SK-N-SH treated with all-trans-retinoic acid at 6 μM for 48 hours (cell line): ENCODE results near the gene UBL7.

Experiments
- ATAC-seq: fragments of 200-7000 bp; cut with Tn5 transposase; 3 replicates; pipeline ENCODE4 v1.9.1; 2020; ENCODE audit warnings: mild to moderate bottlenecking, moderate library complexity
- ARNTL ChIP-seq: fragments of 450-650 bp; formaldehyde crosslinking; IDR thresholded peaks from 2 replicates; pipeline ENCODE4 v1.5.0; 2020; ENCODE audit warnings: low read depth, mild to moderate bottlenecking, moderate library complexity, borderline replicate concordance
- BACH2 ChIP-seq: fragments of 250-450 bp; sonication (Bioruptor Pico); IDR thresholded peaks from 2 replicates; pipeline ENCODE4 v1.9.0; 2021; ENCODE audit warnings: mild to moderate bottlenecking, borderline replicate concordance
- CREB5 ChIP-seq: fragments of 250-450 bp; sonication (Bioruptor Pico); IDR thresholded peaks from 2 replicates; pipeline ENCODE4 v1.5.1; 2020; ENCODE audit warnings: low read depth, mild to moderate bottlenecking, moderate library complexity
- CSDC2 ChIP-seq: fragments of 250-450 bp; sonication (Bioruptor Pico); IDR thresholded peaks from 2 replicates; pipeline ENCODE4 v1.5.0; 2020; ENCODE audit warnings: mild to moderate bottlenecking, moderate library complexity
- ESRRG ChIP-seq: fragments of 250-450 bp; sonication (Bioruptor Pico); IDR thresholded peaks from 2 replicates; pipeline ENCODE4 v1.6.1; 2021; ENCODE audit warnings: mild to moderate bottlenecking
- GLIS3 ChIP-seq: fragments of 250-450 bp; sonication (Bioruptor Pico); IDR thresholded peaks from 2 replicates; pipeline ENCODE4 v1.5.0; 2020; ENCODE audit warnings: mild to moderate bottlenecking, moderate library complexity
- ISL1 ChIP-seq: fragments of 250-450 bp; sonication (Bioruptor Pico); IDR thresholded peaks from 2 replicates; pipeline ENCODE4 v2.1.2; 2022; ENCODE audit warnings: mild to moderate bottlenecking, moderate library complexity
- OSR1 ChIP-seq: fragments of 250-450 bp; sonication (Bioruptor Pico); IDR thresholded peaks from 2 replicates; pipeline ENCODE4 v1.8.0; 2022; ENCODE audit warnings: moderate library complexity, mild to moderate bottlenecking, inconsistent platforms
- POU6F1 ChIP-seq: fragments of 250-450 bp; sonication (Bioruptor Pico); IDR thresholded peaks from 2 replicates; pipeline ENCODE4 v1.8.0; 2021; ENCODE audit warnings: low read depth, mild to moderate bottlenecking, moderate library complexity, borderline replicate concordance
- PPARA ChIP-seq: fragments of 250-450 bp; sonication (Bioruptor Pico); IDR thresholded peaks from 2 replicates; pipeline ENCODE4 v1.5.0; 2020; ENCODE audit warnings: mild to moderate bottlenecking, borderline replicate concordance
- RARB ChIP-seq: fragments of 250-450 bp; sonication (Bioruptor Pico); IDR thresholded peaks from 2 replicates; pipeline ENCODE4 v1.8.0; 2021; ENCODE audit warnings: mild to moderate bottlenecking, moderate library complexity
- SNAI2 ChIP-seq: fragments of 250-450 bp; sonication (Bioruptor Pico); IDR thresholded peaks from 2 replicates; pipeline ENCODE4 v1.5.0; 2020; ENCODE audit warnings: mild to moderate bottlenecking, moderate library complexity
- TCF4 ChIP-seq: fragments of 250-450 bp; sonication (Bioruptor Pico); IDR thresholded peaks from 2 replicates; pipeline ENCODE4 v1.8.0; 2021; ENCODE audit warnings: mild to moderate bottlenecking, moderate library complexity, borderline replicate concordance
- TOX ChIP-seq: fragments of 250-450 bp; sonication (Bioruptor Pico); IDR thresholded peaks from 2 replicates; pipeline ENCODE4 v1.8.0; 2021; ENCODE audit warnings: mild to moderate bottlenecking, moderate library complexity, borderline replicate concordance
- ZC3H10 ChIP-seq: fragments of 250-450 bp; sonication (Bioruptor Pico); IDR thresholded peaks from 2 replicates; pipeline ENCODE4 v1.5.1; 2021; ENCODE audit warnings: mild to moderate bottlenecking, moderate library complexity
- ZFP3 ChIP-seq: fragments of 250-450 bp; sonication (Bioruptor Pico); IDR thresholded peaks from 2 replicates; pipeline ENCODE4 v1.5.0; 2020; ENCODE audit warnings: mild to moderate bottlenecking, moderate library complexity
- ZFP30 ChIP-seq: fragments of 450-650 bp; formaldehyde crosslinking; IDR thresholded peaks from 2 replicates; pipeline ENCODE4 v1.5.0; 2022; ENCODE audit warnings: mild to moderate bottlenecking, moderate library complexity
- ZNF565 ChIP-seq: fragments of 450-650 bp; formaldehyde crosslinking; conservative IDR thresholded peaks from 2 replicates; pipeline ENCODE4 v1.5.0; 2020; ENCODE audit warnings: low read depth, mild to moderate bottlenecking, moderate library complexity
- ZNF70 ChIP-seq: fragments of 450-650 bp; formaldehyde crosslinking; IDR thresholded peaks from 2 replicates; pipeline ENCODE4 v1.5.0; 2020; ENCODE audit warnings: mild to moderate bottlenecking, moderate library complexity
- ZNF8 ChIP-seq: fragments of 450-650 bp; formaldehyde crosslinking; IDR thresholded peaks from 2 replicates; pipeline ENCODE4 v1.5.0; 2020; ENCODE audit warnings: mild to moderate bottlenecking, moderate library complexity
- TF ChIP-seq, protein P1 (sequence below): fragments of 250-450 bp; sonication (Bioruptor Pico); IDR thresholded peaks from 2 replicates; pipeline ENCODE4 v1.5.0; 2020; ENCODE audit warnings: mild to moderate bottlenecking, moderate library complexity
- TF ChIP-seq, protein P2 (sequence below): fragments of 250-450 bp; sonication (Bioruptor Pico); IDR thresholded peaks from 2 replicates; pipeline ENCODE4 v1.8.0; 2020; ENCODE audit warnings: mild to moderate bottlenecking, moderate library complexity, borderline replicate concordance

Gene UBL7

GRCh38 chr15:74415966-74416916 is 44.7 kb downstream of the UBL7 start (continued):
- TF ChIP-seq CREB5 (CRISPR knock-in tag) (no peak), ZNF8 (CRISPR knock-in tag) (no peak), RARB (CRISPR knock-in tag) (no peak), SNAI2 (no peak), PPARA (CRISPR knock-in tag) (no peak), TCF4 (no peak), ZFP3 (CRISPR knock-in tag) (no peak)
- TF ChIP-seq, all 23 proteins: peak for 0

- TF ChIP-seq TCF4, result no peak
- no peak for TF ChIP-seq ZFP3 (CRISPR knock-in tag)
- no peak for TF ChIP-seq ZNF565 (CRISPR knock-in tag)
- TF ChIP-seq OSR1 (CRISPR knock-in tag), result no peak
- no peak for TF ChIP-seq BACH2
- TF ChIP-seq ZC3H10 (CRISPR knock-in tag), result no peak
- TF ChIP-seq CSDC2, result no peak
- no peak for TF ChIP-seq ZFP30 (CRISPR knock-in tag)
- TF ChIP-seq GLIS3 (CRISPR knock-in tag), result no peak
- TF ChIP-seq ESRRG, result no peak
- TF ChIP-seq PPARA (CRISPR knock-in tag), result no peak
- TF ChIP-seq ARNTL (CRISPR knock-in tag), result no peak
- no peak for TF ChIP-seq ZNF8 (CRISPR knock-in tag)
- TF ChIP-seq POU6F1, result no peak
- TF ChIP-seq, protein P1, sequence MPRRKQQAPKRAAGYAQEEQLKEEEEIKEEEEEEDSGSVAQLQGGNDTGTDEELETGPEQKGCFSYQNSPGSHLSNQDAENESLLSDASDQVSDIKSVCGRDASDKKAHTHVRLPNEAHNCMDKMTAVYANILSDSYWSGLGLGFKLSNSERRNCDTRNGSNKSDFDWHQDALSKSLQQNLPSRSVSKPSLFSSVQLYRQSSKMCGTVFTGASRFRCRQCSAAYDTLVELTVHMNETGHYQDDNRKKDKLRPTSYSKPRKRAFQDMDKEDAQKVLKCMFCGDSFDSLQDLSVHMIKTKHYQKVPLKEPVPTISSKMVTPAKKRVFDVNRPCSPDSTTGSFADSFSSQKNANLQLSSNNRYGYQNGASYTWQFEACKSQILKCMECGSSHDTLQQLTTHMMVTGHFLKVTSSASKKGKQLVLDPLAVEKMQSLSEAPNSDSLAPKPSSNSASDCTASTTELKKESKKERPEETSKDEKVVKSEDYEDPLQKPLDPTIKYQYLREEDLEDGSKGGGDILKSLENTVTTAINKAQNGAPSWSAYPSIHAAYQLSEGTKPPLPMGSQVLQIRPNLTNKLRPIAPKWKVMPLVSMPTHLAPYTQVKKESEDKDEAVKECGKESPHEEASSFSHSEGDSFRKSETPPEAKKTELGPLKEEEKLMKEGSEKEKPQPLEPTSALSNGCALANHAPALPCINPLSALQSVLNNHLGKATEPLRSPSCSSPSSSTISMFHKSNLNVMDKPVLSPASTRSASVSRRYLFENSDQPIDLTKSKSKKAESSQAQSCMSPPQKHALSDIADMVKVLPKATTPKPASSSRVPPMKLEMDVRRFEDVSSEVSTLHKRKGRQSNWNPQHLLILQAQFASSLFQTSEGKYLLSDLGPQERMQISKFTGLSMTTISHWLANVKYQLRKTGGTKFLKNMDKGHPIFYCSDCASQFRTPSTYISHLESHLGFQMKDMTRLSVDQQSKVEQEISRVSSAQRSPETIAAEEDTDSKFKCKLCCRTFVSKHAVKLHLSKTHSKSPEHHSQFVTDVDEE, result no peak
- TF ChIP-seq, protein P2, sequence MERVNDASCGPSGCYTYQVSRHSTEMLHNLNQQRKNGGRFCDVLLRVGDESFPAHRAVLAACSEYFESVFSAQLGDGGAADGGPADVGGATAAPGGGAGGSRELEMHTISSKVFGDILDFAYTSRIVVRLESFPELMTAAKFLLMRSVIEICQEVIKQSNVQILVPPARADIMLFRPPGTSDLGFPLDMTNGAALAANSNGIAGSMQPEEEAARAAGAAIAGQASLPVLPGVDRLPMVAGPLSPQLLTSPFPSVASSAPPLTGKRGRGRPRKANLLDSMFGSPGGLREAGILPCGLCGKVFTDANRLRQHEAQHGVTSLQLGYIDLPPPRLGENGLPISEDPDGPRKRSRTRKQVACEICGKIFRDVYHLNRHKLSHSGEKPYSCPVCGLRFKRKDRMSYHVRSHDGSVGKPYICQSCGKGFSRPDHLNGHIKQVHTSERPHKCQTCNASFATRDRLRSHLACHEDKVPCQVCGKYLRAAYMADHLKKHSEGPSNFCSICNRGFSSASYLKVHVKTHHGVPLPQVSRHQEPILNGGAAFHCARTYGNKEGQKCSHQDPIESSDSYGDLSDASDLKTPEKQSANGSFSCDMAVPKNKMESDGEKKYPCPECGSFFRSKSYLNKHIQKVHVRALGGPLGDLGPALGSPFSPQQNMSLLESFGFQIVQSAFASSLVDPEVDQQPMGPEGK (CRISPR knock-in tag), result no peak
- no peak for TF ChIP-seq ISL1
- no peak for TF ChIP-seq ZNF70 (CRISPR knock-in tag)
These were observed 46.2 kb downstream of the UBL7 start for GRCh38 chr15:74414603-74415338.

GRCh38 chr15:74414081-74414580 is 46.8 kb downstream of the UBL7 start:
- no peak for ATAC-seq
- no peak for TF ChIP-seq PPARA (CRISPR knock-in tag)
- TF ChIP-seq ZNF8 (CRISPR knock-in tag), result no peak
- TF ChIP-seq, protein P2 (CRISPR knock-in tag), result no peak
- TF ChIP-seq GLIS3 (CRISPR knock-in tag), result no peak
- TF ChIP-seq, protein P1, result no peak
- TF ChIP-seq ESRRG, result no peak
- no peak for TF ChIP-seq BACH2
- TF ChIP-seq ZC3H10 (CRISPR knock-in tag), result no peak
- no peak for TF ChIP-seq TOX (CRISPR knock-in tag)
- TF ChIP-seq ZFP30 (CRISPR knock-in tag), result no peak
- no peak for TF ChIP-seq ISL1
- TF ChIP-seq SNAI2, result no peak
- TF ChIP-seq OSR1 (CRISPR knock-in tag), result no peak
- TF ChIP-seq ZNF565 (CRISPR knock-in tag), result no peak
- TF ChIP-seq RARB (CRISPR knock-in tag), result no peak
- TF ChIP-seq ZFP3 (CRISPR knock-in tag), result no peak
- no peak for TF ChIP-seq ARNTL (CRISPR knock-in tag)
- TF ChIP-seq ZNF70 (CRISPR knock-in tag), result no peak

More at GRCh38 chr15:74414603-74415338, 46.2 kb downstream of the UBL7 start:
- ATAC-seq, result no peak
